Hypothalamus (tissue), 51 donors: Measurements from ENCODE around the gene GDE1.
A peak's percentile ranks its signal among the peaks of the same experiment; 100 is the strongest.

Experiments
- DNase-seq, 51 donors: peaks; one replicate each; lab custom pipeline; 2025; lab: John Stamatoyannopoulos, UW

The GDE1 gene

DNA sequence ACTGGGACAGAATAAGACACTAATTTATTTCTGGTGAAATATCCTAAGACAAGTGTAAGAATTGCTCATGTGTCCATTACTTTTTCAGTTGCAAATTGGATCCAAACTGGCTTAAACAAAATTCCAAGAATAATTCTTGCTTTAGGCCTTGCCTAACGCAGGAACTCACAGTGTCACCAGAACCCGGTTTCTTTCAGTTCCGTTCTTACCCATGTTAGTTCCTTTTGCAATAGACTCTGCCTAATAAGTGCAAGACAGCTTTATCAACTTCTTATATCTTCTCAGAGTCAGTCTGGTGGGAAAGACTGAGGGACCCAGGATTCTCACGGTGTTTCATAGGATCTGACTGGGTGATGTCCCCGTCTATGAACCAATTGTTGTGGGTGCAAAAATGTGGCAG, 24.7 kb downstream of the GDE1 start:
- DNase-seq, result peak in 1 of 51 donors; percentile 2

DNA sequence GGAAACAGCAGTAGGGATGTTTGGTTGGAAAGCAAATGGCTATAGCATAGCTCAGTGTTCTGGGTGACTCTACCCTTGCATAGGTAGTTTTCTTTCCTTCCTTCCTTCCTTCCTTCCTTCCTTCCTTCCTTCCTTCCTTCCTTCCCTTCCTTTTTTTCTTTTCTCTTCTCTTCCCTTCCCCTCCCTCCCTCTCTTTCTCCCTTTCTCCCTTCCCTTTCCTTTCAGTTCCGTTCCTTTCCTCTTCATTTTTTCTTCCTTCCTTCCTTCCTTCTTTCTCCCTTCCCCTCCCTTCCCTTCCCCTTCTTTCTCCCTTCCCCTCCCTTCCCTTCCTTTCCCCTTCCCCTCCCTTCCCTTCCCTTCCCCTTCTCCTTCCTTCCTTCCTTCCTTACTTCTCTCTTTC, 31.3 kb downstream of the GDE1 start:
- no peak for DNase-seq

DNA sequence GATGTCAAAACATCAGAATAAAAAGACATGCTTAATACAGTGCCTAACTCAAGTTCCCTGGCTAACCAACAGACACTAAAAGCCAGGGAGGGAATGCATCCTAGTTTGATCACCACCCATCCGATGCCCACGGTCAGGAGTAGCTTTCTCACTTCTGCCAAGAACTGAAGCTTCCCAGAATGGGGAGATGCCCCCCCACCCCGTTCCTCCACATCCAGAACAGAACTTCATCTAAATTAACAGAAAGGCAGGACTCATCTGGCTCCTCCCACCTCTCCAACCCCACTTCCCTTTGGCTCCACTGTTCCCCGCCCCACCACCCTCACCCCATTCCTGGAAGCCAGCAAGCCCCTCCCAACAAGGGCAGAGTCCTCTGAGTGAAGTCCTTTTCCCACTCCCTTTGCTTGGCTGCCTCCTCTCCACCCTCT, 33.7 kb downstream of the GDE1 start:
- DNase-seq, result no peak

DNA sequence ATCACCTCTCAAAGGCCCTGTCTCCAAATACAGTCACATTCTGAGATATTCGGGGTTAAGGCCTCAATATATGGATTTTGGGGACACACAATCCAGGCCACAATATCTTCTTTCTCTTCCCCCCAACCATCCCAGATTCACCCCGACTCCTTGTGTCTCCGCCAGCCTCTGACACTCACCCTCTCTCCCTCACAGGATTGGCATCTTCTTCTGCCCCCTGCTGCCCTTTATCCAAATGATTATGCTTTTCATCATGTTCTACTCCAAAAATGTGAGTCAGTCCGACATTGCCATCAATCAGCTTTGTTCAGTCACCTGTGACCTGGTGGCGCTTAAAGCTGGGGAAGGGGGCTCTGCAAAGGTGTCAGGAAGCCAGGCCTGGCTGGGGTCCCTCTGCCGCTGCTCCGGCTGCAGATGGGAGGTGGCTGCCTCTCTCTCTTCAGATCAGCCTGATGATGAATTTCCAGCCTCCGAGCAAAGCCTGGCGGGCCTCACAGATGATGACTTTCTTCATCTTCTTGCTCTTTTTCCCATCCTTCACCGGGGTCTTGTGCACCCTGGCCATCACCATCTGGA, 35.1 kb downstream of the GDE1 start:
- DNase-seq, result no peak

DNA sequence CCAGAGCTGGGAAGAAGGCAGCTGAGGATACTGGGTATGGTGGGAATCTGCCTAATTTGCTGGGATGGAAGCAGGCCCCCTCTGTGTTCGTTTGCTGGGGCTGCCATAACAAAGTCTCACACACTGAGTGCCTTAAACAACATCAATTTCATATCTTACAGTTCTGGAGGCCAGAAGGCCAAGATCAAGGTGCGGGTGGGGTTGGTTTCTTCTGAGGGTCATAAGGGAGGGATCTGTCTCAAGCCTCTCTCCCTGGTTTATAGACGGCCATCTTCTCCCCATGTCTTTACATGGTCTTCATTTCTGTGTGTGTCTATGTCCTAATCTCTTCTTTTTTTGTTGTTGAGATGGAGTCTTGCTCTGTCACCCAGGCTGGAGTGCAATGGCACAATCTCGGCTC, 35.8 kb downstream of the GDE1 start:
- no peak for DNase-seq

DNA sequence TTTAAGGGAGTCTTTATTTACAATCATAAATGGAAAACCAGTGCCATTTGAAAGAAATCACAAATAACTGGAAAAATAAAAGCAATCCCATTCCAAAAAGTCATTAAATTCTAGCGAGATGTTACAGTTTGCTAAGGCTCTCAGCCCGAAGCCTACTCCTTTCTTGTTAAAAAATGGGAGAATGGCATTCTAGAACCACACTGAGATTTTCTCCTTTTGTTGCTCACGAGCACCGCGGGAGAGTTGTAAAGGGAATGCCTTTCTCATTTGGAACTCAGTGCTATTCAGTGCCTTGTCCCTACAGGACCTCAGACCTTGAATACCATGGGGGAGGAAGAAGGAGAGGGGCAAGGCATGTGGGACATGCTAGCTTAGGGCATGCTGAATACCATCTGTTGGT, 36.3 kb downstream of the GDE1 start:
- no peak for DNase-seq

DNA sequence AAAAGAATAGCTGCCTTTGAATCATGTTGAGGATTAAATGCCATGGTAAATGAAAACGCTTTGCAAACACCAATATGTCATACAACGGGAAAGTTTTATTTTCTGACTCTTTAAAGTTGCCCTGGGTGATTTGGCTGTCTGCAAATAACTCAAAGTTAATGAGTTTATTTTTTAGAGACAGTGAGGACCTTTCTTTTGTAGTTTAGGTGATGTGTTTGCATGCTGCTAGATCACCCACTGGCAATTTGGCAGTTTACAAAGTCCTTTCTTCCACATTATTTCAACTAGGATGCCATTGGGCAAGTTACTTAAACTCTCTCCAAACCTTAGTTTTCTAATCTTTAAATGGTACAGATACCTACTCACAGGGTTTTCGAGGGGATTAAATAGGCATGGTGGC, 37.8 kb downstream of the GDE1 start:
- DNase-seq, result no peak

DNA sequence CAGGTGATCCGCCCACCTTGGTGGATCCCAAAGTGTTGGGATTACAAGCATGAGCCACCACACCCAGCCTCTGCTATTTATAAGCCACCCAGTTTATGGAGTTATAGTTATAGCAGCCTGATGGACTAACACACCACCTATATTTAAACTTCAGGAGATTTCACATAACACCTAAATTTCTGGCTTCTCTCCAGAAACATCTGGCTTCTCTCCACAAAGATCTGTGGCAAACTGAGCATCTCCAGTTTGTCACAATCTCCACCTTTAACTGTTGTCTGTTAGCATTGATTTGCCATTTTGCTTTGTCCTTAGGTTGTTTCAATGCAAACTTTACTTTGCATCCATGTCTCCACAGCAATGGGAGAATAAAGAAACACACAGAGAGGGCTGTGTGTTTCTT, 39.6 kb downstream of the GDE1 start:
- no peak for DNase-seq

DNA sequence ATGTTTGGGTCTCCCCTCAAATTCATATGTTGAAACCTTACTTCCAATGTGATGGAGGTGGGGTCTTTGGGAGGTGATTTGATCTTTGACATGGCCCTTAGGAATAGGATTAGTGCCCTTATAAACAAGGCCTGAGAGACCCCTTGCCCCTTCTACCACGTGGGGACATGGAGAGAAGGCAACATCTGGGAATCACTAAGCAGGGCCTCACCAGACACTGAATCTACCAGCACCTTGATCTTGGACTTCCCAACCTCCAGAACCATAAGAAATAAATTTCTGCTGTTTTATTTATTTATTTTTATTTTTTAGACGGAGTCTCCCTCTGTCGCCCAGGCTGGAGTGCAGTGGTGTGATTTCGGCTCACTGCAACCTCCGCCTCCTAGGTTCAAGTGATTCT, 40.1 kb downstream of the GDE1 start:
- no peak for DNase-seq

DNA sequence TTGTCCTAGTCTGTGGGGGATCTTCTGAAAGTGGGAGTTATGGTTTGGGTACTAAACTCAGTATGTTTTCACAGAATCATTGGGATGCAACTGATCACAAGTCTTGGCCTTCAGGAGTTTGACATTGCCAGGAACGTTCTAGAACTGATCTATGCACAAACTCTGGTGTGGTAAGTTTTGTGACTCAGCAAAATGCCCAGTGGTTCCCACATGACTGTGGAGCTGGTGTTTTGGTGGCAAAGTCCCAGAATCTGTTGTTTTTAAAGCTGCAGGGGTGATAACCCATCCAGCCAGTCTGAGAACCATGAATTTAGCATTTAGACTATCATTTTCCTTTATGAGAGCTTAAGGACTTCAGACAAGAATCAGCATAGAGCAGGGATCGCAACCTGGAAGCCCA, 40.6 kb downstream of the GDE1 start:
- DNase-seq, result no peak

DNA sequence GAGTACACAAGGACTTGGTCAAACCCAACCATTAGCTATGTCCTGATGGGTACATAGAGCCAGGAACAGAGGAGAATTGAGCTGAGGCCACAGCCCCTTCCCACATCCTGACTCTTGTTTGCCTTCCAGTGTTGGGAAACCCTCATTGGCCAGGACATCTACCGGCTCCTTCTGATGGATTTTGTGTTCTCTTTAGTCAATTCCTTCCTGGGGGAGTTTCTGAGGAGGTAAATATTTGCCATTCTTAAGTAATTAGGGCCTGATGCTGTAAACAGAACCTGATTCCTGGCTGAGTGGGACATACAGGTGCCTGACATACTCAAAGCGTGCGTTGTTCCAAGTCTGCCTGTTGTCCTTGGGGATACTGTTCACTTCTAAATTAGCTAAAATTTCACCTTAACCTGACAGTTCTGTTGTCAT, 42.6 kb downstream of the GDE1 start:
- DNase-seq, result no peak

DNA sequence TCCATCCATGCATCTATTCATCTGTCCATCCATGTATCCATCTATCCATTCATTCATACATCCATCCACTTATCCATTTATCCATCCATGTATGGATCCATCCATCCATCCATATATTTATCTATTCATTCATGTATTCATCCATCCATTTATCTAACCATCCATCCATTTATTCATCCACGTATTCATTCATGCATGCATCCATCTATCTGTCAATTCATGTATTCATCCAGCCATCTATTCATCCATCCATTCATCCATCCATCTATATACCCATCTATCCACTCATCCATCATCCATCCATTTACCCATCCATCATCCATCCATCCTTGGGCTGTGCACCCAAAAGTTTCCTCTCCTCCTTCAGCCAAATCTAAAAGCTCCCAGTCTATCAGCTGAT, 43.4 kb downstream of the GDE1 start:
- no peak for DNase-seq

DNA sequence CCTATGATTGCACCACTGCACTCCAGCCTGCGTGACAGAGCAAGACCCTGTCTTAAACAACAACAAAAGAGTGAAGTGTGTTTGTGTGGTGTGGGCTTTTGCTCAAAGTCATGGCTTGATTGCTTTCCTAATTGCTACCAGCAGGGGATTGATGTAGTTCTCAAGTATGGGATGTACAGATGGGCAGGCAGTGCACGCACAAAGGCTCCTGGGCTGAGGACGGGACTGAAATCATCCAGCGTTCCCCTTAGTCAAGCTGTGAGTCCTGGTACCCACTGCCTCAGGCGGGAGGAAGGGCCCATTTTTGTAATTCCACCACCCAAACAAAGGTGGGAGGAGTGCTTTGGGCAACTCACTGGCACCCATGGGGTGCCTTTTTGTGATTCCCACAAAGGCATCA, 47.3 kb downstream of the GDE1 start:
- no peak for DNase-seq

DNA sequence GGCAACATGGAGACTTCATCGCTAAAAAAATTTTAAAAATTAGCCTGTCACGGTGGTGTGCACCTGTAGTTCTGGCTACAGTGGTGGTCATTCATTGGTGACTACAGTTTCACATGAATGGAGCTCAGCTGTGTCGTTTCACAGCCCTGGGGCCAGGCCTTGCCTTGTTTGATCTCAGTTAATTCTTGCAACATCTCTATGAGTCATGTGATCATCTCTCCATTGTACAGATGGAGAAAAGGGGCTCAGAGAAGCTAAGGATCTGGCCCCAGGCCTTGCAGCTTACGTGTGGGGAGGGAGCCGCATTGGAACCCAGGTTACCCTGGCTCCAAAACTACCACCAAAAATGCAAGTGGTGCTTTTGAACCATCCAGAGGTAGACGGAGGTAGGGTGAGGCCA, 49.4 kb downstream of the GDE1 start:
- no peak for DNase-seq

DNA sequence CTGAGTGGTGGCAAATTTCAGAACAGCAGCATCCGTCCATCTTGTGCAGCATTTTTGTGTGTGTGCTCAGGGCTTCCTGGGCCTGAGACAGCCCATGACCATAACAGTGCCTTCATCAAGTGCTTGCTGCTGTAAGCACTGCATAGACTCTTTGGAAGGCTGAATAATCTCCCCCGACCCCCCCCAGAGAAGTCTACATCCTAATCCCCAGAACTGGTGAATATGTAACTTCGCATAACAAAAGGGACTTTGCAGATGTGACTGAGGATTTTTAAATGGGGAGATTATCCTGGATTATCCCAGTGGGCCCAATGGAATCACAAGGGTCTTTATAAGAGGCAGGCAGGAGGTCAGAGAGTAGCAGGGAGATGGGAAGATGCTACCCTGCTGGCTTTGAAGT, 53.6 kb downstream of the GDE1 start:
- no peak for DNase-seq

DNA sequence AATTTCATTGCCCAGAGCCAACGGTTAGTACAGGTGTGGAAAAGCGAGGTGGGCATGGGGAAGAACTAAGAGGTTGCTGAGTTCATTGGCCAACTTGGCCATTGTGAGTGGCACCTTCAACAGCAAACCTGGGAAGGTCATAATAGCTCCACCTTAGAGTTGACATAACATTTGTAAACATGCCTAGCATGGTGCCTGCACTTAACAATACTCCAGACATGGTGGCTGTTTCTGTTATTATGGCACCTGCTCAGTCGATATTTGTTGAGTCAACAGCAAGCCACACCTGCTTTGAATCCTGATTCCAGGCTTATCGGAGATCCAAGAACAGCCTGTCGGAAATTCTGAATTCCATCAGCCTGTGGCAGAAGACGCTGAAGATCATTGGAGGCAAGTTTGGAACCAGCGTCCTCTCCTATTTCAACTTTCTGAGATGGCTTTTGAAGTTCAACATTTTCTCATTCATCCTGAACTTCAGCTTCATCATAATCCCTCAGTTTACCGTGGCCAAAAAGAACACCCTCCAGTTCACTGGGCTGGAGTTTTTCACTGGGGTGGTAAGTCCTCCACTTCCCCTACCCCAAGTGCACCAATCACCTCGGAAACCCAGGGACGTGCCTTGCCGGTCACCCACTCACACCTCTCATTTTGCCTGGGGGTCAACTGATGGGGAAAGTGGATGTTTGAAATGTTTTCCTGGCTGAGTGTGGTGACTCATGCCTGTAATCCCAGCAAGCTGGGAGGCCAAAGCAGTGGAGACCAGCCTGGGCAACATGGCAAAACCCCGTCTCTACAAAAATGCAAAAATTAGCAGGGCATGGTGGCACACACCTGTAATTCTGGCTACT, 58.2 kb downstream of the GDE1 start:
- no peak for DNase-seq

DNA sequence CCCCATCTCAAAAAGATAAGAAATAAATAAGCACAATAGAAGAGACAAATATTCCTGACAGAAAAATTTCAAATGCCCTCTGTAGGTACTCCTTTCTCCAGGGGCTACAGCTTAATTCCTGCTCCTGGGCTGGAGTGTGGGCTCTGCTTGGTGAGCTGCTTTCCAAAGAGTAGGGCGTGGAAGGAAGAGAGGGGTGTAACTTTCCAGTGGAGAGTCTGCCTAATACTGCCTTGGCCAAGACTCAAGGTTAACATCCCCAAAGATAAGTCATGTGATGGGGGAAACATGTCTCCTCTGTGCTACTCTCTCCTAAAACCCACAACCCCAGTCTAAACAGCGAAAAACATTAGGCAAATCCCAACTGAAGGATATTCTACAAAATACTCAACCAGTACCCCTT, 61.5 kb downstream of the GDE1 start:
- no peak for DNase-seq

DNA sequence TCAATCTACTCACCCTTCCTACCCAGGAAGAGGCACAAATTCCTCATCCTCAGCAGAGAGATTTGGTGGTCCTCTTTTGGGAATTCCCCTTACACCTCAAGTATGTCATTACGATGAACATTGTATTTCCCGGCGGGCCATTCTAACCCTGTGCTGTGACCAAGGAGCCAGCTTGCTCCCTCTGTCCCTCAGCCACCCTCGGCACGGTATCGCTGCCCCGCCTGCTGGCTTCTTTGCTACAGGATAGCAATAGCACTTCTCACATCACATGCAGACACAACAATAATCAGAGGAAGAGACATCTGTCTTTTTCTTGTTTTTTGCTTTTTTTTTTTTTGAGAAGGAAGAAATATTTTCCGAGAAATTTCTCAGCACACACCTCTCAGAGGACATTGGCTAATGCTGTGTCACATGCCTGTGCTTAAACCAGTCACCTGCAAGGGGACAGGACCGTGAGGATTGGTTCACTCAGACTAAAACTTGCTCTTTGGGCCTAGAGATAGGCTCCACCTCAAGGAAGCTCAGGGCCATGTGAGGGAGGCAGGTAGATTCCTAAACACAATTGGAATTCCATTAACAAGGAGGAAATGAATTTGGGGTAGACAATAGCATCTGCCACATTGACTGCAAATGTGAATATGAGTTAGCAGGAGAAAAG, 63.0 kb downstream of the GDE1 start:
- no peak for DNase-seq
